ENCODE results near the gene P2RY14.

The P2RY14 gene

DNA sequence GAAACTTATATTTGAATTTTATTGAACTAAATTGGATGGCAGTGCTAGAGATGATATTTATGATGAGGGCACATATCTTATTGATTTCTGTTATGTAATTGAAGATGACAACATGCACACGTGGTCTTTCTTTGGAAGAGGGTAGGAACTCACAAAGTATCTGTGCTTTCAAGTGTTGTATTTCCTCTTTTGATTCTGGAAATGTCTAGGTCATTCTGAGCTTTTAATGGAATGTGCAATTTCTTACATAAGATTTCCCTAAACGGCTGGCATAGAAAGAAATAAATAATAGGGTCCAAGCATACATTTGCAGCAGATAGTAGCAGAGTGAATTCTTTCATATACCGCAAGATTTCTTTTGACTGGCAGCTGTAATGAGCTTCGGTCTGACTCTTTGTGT, 65.2 kb downstream of the P2RY14 start:
- no peak for DNase-seq

DNA sequence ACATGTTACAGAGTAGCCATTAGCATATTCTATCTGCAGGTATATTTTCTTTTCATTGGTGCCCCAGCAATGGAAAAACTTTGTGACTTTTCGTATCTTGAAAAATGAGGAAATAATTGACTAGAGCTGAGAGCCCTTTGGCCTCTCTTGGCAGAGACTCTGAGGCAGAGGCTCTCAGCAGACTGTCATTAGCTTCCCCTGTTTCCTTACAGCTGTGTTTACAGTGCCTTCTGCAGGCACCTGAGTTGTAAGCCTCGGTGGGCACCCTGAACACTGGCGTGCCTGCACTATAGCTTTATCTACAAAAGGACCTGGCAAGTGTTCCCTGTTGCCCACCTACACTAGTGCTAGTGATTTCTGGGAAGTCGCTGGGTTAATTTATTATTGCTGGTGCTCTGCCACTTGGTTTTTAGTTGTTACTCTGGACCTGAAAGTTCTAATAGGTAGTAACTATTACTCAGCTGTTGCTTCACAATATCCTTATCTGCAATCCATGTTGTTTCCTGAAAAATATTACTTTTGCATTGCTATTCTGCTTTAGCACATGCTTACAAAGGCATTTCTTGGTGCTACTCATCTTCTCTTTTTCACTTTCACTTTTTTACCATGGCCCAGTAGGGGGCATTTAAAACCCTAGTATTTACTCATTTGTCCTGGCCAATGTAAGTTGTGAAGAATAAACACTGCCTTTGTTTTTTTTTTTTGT, 67.5 kb downstream of the P2RY14 start:
- DNase-seq: no peak

DNA sequence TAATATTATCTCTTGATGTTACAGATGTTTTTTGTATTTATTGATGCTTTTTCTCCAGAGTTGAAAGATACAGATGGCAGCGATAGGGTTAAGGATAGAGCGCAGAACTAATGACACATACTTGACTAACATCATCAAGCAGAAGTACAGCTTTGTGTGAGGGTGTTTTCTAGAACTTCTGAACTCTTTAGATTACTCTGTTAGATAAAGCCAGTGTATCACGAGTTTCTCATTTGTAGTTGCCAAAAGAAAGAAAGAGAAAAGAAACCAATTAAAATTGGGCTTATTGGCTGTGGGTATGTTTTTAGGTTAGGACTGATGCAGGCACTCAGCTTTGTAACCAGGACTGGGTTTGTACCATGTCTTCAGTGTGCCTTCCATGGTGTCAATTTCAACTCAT, 68.7 kb downstream of the P2RY14 start:
- DNase-seq: no peak

DNA sequence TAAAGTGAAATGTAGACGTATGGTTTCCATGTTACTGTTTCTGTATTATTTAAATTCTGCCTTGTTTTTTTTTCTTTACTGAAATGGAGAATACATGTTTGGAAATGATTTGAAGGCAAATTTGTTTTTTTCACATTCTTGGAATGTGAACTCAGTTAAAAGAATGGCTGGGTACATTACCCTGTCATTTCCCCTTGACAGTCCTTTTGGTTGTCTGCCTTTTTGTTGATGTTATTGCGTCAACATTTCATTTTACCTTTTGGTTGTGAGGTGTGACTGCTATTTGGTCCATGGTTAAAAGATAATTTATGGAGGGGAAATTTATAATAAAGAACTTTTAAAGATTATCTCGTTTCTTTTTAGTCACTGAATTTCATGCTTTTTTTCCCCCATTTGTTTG, 72.1 kb downstream of the P2RY14 start:
- DNase-seq: no peak

DNA sequence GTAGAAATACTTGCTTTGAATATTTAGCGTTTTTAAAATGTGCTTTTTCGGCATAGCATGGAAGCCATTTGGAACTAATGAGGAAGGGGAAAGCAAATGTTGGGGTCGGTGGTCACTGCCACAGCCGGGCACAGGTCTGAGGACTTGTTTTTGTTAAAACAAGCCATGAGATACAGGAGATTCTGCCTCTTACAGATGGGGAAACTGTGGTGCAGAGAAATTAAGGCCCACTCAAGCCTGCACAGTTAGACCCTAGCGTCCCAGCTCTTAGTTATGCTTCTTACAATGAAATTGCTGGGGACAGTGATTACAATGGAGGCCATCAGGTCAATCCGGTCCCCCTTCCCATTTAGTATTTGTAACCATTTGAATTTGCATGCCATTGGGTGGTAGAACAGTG, 72.9 kb downstream of the P2RY14 start:
- no peak for DNase-seq

DNA sequence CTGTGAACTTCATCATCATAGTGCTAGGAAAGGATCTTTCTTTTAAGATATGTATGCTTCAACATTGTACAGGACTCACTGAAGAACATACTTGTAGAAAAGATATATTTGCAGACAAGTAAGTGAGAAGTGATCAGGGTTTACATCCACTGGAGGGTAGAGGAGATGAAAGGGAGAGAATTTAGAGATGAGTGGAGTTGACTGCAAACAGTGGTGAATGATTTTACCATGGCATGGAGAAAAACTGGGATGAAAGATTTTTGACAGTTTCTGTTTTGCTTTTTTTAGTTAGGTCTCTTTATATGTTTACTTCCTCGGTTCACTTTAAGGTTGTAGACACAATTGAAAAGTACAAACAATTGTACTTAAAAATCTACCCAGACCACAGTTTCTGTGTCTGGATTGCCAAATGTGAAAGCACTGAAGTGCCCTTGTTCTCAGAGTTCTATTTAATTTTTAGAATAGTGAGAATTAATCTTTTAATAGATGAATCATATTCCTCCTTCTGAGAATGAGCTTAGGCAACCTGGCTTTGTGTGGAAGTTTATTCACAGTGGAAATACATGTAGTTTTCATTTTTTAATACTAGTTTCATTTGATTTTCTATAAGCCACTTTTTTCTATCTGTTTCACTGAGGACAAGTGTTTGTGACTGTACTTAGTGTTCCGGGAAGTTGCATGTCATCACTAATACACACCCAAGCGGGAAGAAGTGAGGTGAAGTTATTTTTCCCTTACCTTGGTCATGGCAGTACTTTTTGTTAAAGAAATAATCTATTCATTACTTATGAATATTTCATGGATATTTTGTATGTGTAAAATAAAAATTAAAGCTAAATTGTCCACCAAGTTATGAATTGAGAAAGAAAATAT, 73.6 kb downstream of the P2RY14 start:
- no peak for DNase-seq

DNA sequence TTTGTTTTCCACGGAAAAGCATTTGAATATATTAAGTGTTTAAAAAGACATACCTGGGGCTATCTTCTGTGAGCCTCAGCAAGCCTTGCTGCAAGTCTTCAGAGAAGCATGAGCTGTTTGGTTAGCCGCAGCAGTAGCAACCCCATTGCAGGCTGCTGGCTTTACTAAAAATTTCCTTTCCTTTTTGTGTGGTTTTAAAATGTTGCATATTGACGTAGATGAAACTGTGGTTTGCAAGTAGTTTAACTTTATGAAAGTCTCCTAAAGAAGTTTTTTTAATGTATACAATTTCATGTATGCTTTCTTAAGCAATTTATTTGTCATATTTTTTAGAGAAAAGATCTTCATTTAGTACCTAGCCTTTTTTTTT, 75.3 kb downstream of the P2RY14 start, which contains the start of gene GPR171:
GPR171 (minus strand) TSS at position 166 of the 370 bp plus-strand sequence. CDS start 3,830 bp downstream, outside the sequence.
- DNase-seq: no peak

DNA sequence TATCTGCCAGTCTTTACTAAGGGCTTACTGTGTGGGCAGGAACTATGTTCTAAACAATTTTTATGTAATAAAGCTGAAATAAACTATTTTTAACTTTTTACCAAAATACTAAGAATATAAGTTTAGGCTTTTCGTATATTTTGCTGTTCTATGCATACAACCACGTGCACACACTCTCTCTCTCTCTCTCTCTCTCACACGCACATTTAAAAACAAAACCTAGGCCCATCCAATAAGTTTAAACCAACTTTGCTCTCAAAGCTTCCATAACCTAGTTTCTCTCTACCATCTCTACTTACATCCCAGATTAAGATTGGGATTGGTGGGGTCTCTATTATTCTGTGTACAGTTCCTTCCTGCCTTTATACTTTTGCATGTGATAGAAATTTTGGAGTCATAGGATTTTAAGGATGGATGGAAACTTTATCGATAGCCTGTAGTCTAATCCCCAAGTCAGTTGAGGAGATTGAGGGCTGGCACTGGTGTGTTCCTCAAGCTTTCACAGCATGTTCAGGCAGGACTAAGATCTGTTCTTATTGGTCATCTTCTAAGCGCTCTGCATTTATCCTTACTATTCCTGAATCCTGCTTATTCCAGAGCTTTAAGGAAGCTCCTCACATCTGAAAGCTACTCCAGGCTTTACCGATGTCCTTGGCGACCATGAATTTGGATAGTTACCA, 77.2 kb downstream of the P2RY14 start:
- no peak for DNase-seq

DNA sequence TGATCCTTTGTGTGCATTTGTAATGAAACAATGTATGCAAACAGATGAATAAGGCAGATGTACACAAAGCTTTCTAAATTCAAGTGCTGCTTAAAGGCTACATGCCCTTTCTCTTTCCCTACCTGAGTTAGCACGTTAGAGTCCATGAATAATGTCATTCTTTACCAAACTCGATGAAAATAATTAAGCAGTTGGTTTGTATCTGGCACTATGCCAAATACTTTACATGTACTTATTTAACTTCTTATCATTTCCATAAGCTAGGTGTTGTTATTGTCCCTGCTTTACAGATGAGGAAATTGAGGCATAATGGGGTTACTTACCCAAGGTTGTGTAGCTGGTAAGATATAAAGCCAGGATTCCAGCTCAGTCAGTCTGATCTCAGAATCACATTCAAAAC, 77.8 kb downstream of the P2RY14 start:
- no peak for DNase-seq

DNA sequence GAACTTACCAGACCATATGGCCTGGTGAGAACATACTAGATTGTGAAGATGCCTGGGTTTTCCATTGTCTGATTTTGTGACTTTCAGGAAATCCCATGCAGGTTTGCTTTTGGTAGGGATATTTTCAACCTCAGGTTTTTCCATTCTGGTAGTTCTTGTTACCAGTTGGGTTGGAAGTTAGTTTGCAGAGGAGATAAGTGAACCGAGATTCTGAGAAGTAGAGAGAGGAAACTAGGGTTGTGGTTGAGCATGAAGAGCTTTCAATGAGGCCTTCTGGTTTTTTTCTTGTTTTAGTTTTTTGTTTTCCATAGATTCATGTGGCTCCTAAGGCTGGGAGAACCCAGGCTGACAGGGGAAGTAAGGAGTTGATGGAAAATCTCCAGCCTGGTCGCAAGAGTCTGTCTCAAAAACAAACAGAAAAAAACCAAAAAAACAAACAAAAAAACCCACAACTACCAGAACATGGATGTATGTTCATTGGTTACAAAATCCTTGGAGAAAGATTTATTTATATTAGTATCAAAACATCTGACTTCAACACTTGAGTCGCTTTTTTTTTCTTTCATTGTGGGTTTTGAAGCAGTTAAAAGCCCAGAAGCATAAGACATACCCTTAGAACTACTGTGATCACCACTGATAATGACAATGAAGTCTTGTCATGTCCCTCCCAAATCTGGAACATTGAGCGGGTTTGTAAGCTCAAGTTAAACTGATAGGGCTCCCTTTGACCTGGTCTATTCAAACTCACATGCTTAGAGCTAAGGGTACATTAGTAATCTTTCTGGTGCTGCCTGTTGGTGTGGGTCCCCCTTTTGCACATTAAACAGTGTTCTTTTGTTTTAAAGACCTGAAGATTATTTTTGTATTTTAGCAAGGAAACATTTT, 78.5 kb downstream of the P2RY14 start:
- no peak for DNase-seq

DNA sequence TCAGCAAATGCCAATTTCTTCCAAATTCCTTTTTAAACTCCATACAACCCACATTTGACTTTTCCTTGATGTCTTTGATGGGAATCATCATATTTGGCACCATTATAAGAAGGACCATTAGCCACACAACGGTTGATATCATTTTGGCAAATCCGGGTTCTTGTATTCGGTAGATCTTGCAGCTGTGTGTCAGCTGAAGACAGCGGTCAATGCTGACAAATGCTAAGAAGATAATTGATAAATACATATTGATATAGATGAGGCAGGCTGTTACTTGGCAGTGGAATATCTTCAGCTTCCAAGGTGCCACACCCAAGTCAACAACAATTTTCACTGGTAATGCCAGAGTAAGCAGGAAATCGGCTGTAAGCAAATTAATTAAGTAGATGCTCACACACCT, 79.5 kb downstream of the P2RY14 start:
- no peak for DNase-seq

DNA sequence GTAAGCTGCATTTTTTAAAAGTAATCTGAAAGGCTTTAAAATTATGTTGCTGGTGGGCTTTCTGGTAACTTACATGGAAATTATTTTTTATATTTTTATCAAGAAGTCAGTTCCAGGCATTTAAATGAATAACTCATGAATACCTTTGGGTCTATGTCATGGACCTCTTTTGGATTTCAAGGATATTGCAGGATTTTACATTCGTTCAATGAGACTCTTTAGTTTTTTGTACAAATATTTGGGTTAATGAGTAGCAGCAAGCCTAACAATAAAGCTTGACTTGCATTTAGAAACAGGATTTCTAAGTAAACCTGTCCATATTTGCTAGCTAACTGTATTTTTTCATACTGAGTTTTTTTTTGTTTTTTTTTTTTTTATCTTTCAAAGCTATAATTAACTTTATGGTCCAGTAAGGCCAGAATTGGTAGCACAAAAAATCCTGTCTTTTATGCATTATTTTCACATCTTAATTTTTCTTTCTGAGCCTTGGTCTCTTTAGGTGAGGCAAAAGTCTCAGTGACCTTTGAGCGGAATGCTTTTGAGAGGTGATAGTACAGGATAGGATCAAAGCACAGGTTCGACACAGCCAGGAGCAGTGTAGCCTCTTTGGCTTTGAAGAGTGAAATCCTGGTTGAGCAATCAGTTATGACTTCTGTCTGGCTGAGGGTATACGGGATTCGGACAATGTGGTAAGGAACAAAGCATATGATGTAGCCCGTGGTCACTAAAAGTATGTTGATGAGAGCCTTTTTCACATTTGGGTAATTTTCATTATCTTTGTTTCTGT, 80.2 kb downstream of the P2RY14 start:
- DNase-seq: peak; percentile 10

DNA sequence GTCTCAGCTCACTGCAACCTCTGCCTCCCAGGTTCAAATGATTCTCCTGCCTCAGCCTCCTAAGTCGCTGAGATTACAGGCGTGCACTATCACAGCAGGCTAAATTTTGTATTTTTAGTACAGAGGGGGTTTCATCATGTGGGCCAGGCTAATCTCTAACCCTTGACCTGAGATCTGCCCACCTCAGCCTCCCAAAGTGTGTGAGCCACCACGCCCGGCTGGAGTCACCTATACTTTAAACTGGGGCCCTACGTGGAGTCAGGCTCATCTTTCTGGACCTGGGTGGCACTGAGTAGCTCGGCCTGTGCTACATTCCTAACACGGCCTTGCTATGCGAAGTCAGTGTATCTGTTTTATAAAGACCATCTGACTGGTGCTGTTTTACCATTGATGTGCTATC, 81.1 kb downstream of the P2RY14 start:
- no peak for DNase-seq

DNA sequence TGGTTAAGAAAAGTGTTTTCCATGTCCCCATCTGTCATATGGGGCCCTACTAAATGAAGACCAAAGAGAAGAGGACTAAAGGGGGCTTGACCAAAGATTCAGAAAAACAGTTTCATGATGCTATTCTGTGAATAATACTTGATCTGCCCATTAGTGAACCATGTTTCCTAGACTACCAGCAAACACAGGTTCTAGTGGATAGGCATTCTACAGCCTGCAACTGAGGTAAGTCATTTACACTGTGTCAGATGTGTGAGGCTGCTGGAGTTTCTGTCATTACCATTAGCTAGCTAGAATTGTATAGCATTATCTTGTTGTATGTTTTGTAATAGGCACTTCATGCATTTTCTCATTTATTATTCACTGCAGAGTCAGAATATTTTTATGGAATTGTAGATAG, 81.9 kb downstream of the P2RY14 start:
- peak; percentile 24 for DNase-seq

DNA sequence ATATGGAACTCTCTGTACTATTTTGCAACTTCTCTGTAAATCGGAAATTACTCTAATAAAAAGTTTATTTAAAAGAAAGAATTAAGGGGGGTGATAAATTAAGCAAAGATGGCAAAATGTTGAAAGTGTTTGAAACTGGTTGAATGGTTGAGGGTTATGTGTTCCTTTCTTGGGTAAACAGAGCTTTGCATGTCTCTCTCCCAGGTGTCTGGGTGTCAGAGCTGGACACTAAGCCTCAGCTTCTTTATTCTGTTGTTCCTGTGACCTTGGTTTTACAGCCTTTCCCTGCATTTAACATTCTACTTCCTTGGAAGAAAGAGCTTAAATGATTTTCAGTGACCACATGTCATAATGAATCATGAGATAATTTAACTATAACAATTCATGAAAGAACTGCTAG, 82.5 kb downstream of the P2RY14 start:
- no peak for DNase-seq

DNA sequence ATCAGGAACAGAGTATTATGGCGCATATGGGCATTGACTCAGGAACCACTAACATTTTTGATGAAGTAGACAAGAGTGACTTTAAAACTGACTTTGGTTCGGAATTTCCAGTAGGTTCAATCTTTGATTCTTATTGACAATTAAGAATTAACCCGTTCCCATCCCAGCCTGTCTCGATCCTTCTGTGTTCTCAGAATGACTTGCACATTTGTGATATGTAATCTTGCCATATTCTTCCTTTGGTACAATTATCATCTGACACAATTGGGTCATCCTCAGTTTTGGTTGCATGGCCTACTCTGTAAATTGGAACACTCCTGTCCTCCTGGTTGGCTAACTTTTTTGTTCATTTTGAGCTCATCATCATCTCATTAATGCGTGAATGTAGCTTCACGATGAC, 85.8 kb downstream of the P2RY14 start:
- DNase-seq: no peak

DNA sequence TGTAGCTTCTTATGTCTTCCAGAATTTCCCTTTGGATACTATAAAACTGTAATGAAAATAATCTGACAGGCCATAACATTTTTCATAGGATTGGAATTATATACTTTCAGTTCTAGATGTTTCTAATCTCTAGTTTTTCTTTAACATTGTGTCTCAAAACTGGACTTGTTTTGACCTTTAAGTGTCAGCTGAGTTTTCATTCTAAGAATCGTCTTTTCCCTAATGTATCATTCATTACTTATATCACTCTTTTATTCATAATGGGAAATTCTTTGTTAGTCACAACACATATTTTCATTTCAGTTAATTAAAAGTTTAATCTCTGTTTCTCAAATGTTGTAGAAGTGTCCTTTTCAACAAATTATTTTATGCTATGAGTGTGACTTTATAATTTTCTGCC, 87.2 kb downstream of the P2RY14 start:
- no peak for DNase-seq

DNA sequence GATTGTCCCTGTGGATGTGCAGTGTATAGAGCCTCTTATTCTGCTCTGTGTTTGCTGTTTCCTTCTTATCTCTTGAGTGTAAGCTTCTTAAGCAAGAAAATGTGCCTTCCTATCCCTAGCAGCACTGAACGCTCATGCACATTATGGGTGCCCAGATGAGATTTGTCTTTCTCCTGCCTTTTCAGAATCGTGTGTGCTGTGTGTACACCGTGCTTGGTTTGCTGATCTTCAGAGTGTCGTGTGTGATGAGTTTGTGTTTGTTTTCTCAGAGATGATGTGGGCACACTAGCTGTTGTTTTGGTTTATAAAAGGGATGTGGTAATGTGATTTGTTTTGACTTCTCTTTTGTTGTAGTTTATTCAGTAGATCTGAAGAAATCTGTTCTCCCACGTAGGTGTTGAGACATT, 95.1 kb downstream of the P2RY14 start:
- DNase-seq: no peak

DNA sequence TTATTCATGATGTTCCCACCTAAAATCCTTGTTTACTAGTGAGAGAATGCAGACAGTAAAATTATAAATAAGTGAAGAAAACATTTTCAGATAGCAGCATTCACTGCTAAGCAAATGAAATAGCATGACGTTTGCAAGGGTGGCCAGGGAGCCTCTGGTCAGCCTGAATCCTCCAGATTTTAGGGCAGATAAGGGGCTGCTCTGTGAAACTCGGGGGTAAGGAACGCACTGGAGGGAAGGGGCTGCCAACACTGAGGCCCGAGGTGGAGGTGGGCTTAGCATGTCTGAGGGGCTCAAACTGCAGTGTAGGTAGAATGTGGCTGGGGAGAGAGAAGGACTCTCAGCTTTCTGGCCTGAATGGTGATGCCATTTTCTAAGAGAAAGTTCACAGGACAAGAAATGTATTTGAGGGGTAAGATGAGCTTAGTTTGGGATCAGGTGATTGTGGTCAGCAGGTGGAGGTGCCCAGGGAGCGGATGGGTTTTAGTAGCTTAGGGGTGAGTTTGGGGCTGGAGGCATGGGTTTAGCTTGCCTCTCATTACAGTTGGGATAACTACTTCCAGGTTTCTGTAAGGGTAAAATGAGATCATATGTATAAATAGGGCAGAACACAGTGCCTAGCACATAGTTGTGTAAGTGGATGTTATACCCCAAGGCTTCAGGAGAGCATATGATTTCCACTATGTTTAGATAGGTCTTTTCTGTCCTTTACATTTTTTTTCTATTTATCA, 95.8 kb downstream of the P2RY14 start:
- no peak for DNase-seq

DNA sequence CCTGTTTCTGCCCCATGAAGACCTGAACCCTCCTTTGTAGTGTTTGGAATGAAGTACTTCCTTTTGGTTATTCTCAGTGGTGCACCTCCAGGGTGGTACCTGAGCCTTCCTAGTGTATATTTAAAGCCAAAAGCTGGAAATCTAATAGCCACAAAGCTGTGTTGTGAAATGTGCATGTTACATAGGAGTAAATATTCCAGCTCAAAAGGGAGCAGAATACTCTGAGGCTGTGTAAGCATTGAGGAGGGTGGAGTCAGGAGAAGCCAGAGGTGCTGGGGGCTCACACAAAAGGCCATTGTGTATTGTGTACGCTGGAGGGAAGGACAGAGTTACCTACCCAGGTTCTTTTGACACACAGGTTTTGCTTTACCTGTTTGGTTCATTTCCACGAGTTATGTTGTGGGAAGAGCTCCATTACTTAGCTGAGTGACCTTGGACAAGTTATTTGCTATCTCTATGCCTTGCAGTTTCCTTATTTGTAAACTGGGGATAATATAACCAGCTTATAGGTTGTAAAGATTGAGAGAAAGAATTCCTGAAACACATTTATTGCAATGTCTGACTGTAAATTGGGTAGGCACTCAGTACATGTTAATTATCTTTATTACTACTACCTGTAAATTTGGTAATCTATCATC, 100.0 kb downstream of the P2RY14 start:
- no peak for DNase-seq

DNA sequence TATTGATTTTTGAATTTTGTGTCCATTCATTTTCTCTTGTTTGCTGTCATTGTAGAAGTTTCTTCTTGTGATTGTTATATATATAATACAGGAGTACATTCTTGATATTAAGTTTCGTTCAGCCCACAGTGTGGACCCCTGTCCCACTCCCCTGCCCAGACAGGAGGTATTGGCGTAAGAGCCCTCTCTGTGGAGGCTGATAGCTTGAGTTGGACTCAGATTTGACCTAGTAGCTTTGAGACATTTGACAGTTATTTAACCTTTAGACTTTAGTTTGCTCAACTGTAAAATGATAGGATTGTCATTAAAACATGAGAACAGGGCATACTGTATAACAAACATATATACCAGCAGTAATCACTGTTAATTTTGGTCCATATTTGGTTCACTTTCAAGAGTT, 102.4 kb downstream of the P2RY14 start:
- no peak for DNase-seq
